Measurements from ENCODE around the gene RGS11.

Gene RGS11

DNA sequence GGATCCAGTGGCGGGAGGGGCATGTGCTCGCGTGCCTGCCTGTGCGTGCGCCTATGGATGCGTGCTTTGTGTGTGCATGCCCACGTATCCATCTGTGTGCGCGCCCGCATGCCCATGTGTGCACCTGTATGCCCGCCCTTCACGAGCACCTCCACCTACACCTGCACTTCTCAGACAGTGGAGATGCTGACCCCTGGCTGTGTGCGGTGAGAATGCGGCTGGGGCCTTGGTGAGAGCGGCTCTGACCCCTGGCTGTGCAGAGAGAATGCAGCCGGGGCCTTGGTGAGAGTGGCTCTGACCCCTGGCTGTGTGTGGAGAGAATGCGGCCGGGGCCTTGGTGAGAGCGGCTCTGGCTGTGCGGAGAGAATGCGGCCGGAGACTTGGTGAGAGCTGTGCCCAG is 42.9 kb upstream of the RGS11 start:
- DNase-seq (ENCODE audit: low read depth): no peak
- in situ Hi-C loops (cut with HindIII; ENCODE audit: low sequenced_read_pairs): no loop called here
- no peak overlapping the region for H3K4me3 ChIP-seq (ENCODE audit: low read depth, low read length)
- TF ChIP-seq, protein P1, sequence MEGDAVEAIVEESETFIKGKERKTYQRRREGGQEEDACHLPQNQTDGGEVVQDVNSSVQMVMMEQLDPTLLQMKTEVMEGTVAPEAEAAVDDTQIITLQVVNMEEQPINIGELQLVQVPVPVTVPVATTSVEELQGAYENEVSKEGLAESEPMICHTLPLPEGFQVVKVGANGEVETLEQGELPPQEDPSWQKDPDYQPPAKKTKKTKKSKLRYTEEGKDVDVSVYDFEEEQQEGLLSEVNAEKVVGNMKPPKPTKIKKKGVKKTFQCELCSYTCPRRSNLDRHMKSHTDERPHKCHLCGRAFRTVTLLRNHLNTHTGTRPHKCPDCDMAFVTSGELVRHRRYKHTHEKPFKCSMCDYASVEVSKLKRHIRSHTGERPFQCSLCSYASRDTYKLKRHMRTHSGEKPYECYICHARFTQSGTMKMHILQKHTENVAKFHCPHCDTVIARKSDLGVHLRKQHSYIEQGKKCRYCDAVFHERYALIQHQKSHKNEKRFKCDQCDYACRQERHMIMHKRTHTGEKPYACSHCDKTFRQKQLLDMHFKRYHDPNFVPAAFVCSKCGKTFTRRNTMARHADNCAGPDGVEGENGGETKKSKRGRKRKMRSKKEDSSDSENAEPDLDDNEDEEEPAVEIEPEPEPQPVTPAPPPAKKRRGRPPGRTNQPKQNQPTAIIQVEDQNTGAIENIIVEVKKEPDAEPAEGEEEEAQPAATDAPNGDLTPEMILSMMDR (IDR thresholded peaks at IDR 0.05; ENCODE audit: low read depth, low read length, missing control alignments): peak; percentile 28

DNA sequence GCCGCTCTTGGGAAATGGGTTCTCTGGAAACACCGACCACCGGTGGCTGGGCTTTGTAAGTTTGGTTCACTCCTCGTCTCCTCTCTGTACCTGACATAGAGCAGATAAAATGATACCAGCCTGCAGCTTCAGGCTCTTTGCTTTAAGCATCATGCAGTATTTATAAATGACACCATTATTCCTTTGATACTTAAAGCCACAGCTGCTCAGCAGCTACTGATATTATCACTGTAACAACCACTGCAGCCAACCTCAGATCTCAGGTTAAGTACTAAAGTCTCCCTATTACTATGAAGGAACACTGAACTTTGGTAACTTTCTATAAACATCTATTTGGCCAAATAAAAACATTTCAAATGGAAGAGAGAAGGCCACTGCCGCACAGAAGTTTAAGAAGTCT is 41.8 kb upstream of the RGS11 start:
- DNase-seq (ENCODE audit: low read depth): no peak
- TF ChIP-seq, protein P1 (IDR thresholded peaks at IDR 0.05; ENCODE audit: low read depth, low read length, missing control alignments): no peak
- no peak overlapping the region for H3K4me3 ChIP-seq (ENCODE audit: low read depth, low read length)
- in situ Hi-C loops (cut with HindIII; ENCODE audit: low sequenced_read_pairs): no loop called here

DNA sequence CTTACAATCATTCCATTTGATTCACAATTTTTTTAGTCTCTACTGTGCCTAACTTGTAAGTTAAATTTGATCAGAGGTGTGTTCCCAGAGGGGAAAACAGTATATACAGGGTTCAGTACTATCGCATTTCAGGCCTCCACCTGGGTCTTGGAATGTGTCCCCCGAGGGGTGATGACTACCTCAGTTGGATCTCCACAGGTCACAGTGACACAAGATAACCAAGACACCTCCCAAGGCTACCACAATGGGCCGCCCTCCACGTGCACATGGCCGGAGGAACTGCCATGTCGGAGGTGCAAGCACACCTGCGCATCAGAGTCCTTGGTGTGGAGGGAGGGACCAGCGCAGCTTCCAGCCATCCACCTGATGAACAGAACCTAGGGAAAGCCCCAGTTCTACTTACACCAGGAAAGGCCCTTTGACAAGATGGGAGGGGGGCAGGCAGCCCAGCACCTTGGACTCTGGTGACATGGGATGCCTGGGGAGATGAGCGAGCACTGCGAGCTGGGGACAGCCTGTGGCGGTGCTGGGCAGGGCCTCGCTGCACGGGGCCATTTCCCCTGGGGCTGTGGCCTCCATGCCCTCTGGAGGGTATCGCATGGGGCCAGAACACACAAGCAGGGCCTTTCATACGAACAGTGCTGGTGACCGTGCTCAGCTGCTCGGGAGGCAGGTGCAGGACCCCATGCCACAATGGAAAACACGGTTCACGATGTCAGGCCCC is 41.2 kb upstream of the RGS11 start:
- TF ChIP-seq, protein P1 (IDR thresholded peaks at IDR 0.05; ENCODE audit: low read depth, low read length, missing control alignments): no peak
- no peak overlapping the region for H3K4me3 ChIP-seq (ENCODE audit: low read depth, low read length)
- in situ Hi-C loops (cut with HindIII; ENCODE audit: low sequenced_read_pairs): no loop called here
- no peak for DNase-seq (ENCODE audit: low read depth)

GRCh38 chr16:314795-315299 is 39.1 kb upstream of the RGS11 start:
- DNase-seq (ENCODE audit: low read depth): no peak
- H3K4me3 ChIP-seq (ENCODE audit: low read depth, low read length): no peak overlapping the region
- TF ChIP-seq, protein P1 (IDR thresholded peaks at IDR 0.05; ENCODE audit: low read depth, low read length, missing control alignments): no peak
- in situ Hi-C loops (cut with HindIII; ENCODE audit: low sequenced_read_pairs): no loop called here

- no peak overlapping the region for H3K4me3 ChIP-seq (ENCODE audit: low read depth, low read length)
- in situ Hi-C loops (cut with HindIII; ENCODE audit: low sequenced_read_pairs): no loop called here
- TF ChIP-seq, protein P1 (IDR thresholded peaks at IDR 0.05; ENCODE audit: low read depth, low read length, missing control alignments): no peak
- no peak for DNase-seq (ENCODE audit: low read depth)
These were observed 38.6 kb upstream of the RGS11 start for GRCh38 chr16:314351-314750.

GRCh38 chr16:311725-312124 is 36.0 kb upstream of the RGS11 start:
- DNase-seq (ENCODE audit: low read depth): no peak
- in situ Hi-C loops (cut with HindIII; ENCODE audit: low sequenced_read_pairs): no loop called here
- TF ChIP-seq, protein P1 (IDR thresholded peaks at IDR 0.05; ENCODE audit: low read depth, low read length, missing control alignments): no peak
- no peak overlapping the region for H3K4me3 ChIP-seq (ENCODE audit: low read depth, low read length)

Data from astrocyte of the cerebellum (primary cell).